Activated naive CD4-positive, alpha-beta T cell treated with anti-CD3 and anti-CD28 coated beads, Interleukin-2, amount 50 U/mL, for 24 hours (primary cell): ENCODE data around the gene TMEM176A.
A peak's percentile ranks its signal among the peaks of the same experiment; 100 is the strongest.

Source experiments
- H3K27ac Mint-ChIP-seq: one replicate; pipeline ENCODE4 v1.8.0; 2021; ENCODE audit warnings: mild to moderate bottlenecking, mixed read lengths
- H3K27me3 Mint-ChIP-seq: one replicate; pipeline ENCODE4 v1.8.0; 2021; ENCODE audit warnings: mixed read lengths
- H3K36me3 Mint-ChIP-seq: one replicate; pipeline ENCODE4 v1.8.0; 2021; ENCODE audit warnings: mixed read lengths
- H3K4me1 Mint-ChIP-seq: one replicate; pipeline ENCODE4 v1.8.0; 2021; ENCODE audit warnings: mixed read lengths
- H3K4me3 Mint-ChIP-seq: one replicate; pipeline ENCODE4 v1.8.0; 2021; ENCODE audit warnings: mild to moderate bottlenecking, mixed read lengths
- H3K9me3 Mint-ChIP-seq: one replicate; pipeline ENCODE4 v1.8.0; 2021; ENCODE audit warnings: mixed read lengths

Gene TMEM176A

GRCh38 chr7:150824379-150825177, 24.0 kb downstream of the TMEM176A start:
- no peaks in the 10 kb centered on the region for H3K4me1 Mint-ChIP-seq
- no peak overlapping the region for H3K4me3 Mint-ChIP-seq
- H3K27ac Mint-ChIP-seq: no peak overlapping the region
- no peaks in the 10 kb centered on the region for H3K9me3 Mint-ChIP-seq
- no peaks in the 10 kb centered on the region for H3K36me3 Mint-ChIP-seq
- peaks cover 3% of the 10 kb centered on the region for H3K27me3 Mint-ChIP-seq

DNA sequence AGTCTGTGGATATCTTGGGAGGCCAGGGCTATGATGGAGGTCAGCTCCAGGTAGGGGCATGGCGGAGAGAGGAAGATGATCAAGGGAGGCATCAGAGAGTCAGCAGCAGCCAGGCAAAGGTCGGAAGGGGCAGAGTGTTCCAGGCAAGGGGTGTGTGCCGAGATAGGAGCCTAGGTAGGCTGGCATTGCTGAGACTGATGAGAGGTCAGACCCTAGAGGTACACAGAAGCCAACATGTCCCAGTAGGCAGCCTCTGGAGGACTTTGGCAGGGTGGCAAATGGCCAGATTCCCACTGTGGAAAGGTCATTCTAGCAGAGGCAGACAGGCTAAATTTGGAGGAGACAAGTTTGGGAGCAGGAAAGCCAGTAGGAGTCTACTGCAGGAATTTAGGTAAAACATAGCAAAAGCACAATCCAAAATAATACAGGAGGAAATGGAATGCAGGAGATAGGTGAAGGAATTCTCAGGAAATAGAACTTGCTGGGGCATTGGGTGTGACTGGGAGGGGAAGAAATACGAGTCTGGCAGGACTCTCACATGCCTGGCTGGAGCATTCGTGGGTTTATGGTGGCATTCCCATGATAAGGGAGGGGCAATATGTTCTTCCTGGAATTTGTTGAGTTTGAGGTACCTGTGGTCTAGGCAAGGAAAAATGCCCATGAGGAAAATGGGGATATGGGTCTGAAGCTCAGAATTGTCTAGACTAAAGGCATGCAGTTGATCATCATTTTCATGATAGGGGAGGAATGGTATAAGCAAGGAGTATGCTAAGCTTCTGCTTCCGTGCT, 25.7 kb downstream of the TMEM176A start:
- Mint-ChIP-seq H3K4me3 (no peak overlapping the region), H3K9me3 (no peaks in the 10 kb centered on the region), H3K27ac (no peak overlapping the region), H3K27me3 (peaks cover 7% of the 10 kb centered on the region), H3K4me1 (no peaks in the 10 kb centered on the region), H3K36me3 (no peaks in the 10 kb centered on the region)

DNA sequence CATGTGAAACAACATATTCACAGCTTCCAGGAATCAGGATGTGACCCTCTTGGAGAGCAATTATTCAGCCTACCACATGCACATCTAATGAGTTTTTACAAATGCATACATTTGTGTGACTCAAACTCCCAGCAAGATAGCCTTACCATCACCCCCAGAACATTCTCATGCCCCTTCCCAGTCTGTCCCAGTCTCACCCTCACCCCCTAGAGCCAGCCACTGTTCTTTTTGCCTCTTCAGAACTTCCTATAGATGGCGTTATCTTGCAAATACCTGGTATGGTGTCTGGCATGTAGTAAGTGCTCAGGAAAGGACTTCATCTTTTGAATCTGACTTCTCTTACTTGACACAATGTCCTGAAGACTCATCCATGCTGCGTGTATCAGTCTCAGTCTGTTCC, 27.8 kb downstream of the TMEM176A start:
- Mint-ChIP-seq H3K9me3 (no peaks in the 10 kb centered on the region), H3K4me3 (no peak overlapping the region), H3K4me1 (no peaks in the 10 kb centered on the region), H3K27me3 (peaks cover 10% of the 10 kb centered on the region), H3K27ac (no peak overlapping the region), H3K36me3 (no peaks in the 10 kb centered on the region)

DNA sequence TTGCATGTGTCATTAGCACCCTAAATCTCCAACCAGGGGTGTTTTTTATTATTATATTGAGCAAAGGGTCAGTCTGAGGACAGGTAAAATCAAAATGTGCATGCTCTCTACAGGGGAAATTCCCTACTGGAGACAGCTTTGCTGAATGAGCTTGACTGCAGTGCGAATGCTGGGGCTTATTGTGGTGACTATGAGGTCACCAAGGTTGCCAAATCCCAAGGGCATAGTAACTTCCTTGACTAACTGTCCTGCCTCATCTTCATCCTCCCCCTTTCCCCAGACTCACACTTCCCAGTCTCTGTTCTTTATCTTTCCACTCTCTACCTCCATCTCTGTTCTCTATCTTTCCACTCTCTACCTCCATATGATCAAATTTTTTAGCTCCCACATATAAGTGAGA, 28.9 kb downstream of the TMEM176A start:
- Mint-ChIP-seq H3K27me3 (peaks cover 10% of the 10 kb centered on the region), H3K27ac (no peak overlapping the region), H3K36me3 (no peaks in the 10 kb centered on the region), H3K4me1 (no peaks in the 10 kb centered on the region), H3K9me3 (no peaks in the 10 kb centered on the region), H3K4me3 (no peak overlapping the region)

- Mint-ChIP-seq H3K9me3 (no peaks in the 10 kb centered on the region), H3K4me1 (no peaks in the 10 kb centered on the region), H3K27me3 (peaks cover 10% of the 10 kb centered on the region), H3K36me3 (no peaks in the 10 kb centered on the region), H3K4me3 (no peak overlapping the region), H3K27ac (no peak overlapping the region)
Measured at GRCh38 chr7:150830937-150831336, 30.4 kb downstream of the TMEM176A start.

GRCh38 chr7:150831851-150832250, 31.3 kb downstream of the TMEM176A start:
- no peak overlapping the region for H3K27ac Mint-ChIP-seq
- H3K36me3 Mint-ChIP-seq: no peaks in the 10 kb centered on the region
- no peaks in the 10 kb centered on the region for H3K9me3 Mint-ChIP-seq
- no peaks in the 10 kb centered on the region for H3K4me1 Mint-ChIP-seq
- peaks cover 10% of the 10 kb centered on the region for H3K27me3 Mint-ChIP-seq
- H3K4me3 Mint-ChIP-seq: no peak overlapping the region

- no peak overlapping the region for H3K4me3 Mint-ChIP-seq
- no peaks in the 10 kb centered on the region for H3K36me3 Mint-ChIP-seq
- no peak overlapping the region for H3K27ac Mint-ChIP-seq
- H3K27me3 Mint-ChIP-seq: peaks cover 10% of the 10 kb centered on the region
- no peaks in the 10 kb centered on the region for H3K9me3 Mint-ChIP-seq
- H3K4me1 Mint-ChIP-seq: no peaks in the 10 kb centered on the region
Measured at GRCh38 chr7:150835019-150835418, 34.5 kb downstream of the TMEM176A start.

- Mint-ChIP-seq H3K4me1 (no peaks in the 10 kb centered on the region), H3K27me3 (peaks cover 8% of the 10 kb centered on the region), H3K4me3 (no peak overlapping the region), H3K27ac (peak overlapping the region; percentile 37), H3K9me3 (no peaks in the 10 kb centered on the region), H3K36me3 (no peaks in the 10 kb centered on the region)
Measured at GRCh38 chr7:150835702-150836280, 35.2 kb downstream of the TMEM176A start.

- H3K4me3 Mint-ChIP-seq: no peak overlapping the region
- H3K4me1 Mint-ChIP-seq: no peaks in the 10 kb centered on the region
- H3K27ac Mint-ChIP-seq: no peak overlapping the region
- no peaks in the 10 kb centered on the region for H3K9me3 Mint-ChIP-seq
- H3K27me3 Mint-ChIP-seq: peaks cover 1% of the 10 kb centered on the region
- no peaks in the 10 kb centered on the region for H3K36me3 Mint-ChIP-seq
Measured at GRCh38 chr7:150838965-150839650, 38.5 kb downstream of the TMEM176A start.

DNA sequence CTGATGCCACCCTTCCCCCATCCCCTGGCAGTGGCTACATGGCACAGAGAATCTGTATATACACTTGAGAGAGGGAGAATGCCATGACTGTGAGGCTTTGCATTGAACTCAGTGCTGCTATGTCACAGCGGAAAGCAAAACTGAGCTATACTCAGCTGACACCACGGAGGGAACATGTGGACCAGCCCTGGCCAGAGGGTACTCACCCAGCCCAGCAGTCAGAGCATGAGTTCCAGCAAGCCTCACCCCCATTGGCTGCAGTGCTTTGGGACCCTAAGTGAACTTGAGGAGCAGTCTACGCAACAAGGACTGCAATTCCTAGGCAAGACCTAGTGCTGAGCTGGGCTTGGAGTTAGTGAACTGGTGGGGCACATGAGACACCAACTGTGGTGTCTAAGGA, 41.4 kb downstream of the TMEM176A start:
- H3K27ac Mint-ChIP-seq: no peak overlapping the region
- H3K36me3 Mint-ChIP-seq: no peaks in the 10 kb centered on the region
- no peaks in the 10 kb centered on the region for H3K27me3 Mint-ChIP-seq
- no peaks in the 10 kb centered on the region for H3K4me1 Mint-ChIP-seq
- H3K9me3 Mint-ChIP-seq: no peaks in the 10 kb centered on the region
- H3K4me3 Mint-ChIP-seq: no peak overlapping the region

GRCh38 chr7:150842716-150843115, 42.1 kb downstream of the TMEM176A start:
- no peak overlapping the region for H3K4me3 Mint-ChIP-seq
- H3K27ac Mint-ChIP-seq: no peak overlapping the region
- H3K36me3 Mint-ChIP-seq: no peaks in the 10 kb centered on the region
- H3K27me3 Mint-ChIP-seq: no peaks in the 10 kb centered on the region
- H3K9me3 Mint-ChIP-seq: no peaks in the 10 kb centered on the region
- H3K4me1 Mint-ChIP-seq: no peaks in the 10 kb centered on the region

DNA sequence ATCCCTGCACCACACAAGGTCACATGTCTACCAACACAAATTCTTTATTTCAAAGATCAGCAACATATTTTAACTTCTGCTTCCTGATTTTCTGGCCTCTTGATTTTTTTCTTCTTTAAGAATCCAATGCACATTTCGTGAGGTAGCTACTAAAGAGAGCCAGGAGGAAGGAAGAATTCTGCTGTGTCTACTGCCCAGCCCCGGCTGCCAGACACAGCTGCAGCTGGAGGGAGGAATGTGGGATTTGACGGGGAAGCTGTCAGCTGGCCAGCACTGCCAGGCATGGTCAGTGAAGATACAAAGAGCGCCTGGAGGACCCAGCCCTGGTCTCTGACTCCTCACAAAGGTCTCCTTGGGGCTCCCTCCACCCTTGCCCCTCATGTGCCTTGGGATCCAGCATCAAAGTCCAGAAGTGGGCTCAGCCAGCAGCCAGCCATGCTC, 44.9 kb downstream of the TMEM176A start:
- Mint-ChIP-seq H3K36me3 (no peaks in the 10 kb centered on the region), H3K27me3 (no peaks in the 10 kb centered on the region), H3K27ac (no peak overlapping the region), H3K9me3 (no peaks in the 10 kb centered on the region), H3K4me1 (no peaks in the 10 kb centered on the region), H3K4me3 (no peak overlapping the region)

DNA sequence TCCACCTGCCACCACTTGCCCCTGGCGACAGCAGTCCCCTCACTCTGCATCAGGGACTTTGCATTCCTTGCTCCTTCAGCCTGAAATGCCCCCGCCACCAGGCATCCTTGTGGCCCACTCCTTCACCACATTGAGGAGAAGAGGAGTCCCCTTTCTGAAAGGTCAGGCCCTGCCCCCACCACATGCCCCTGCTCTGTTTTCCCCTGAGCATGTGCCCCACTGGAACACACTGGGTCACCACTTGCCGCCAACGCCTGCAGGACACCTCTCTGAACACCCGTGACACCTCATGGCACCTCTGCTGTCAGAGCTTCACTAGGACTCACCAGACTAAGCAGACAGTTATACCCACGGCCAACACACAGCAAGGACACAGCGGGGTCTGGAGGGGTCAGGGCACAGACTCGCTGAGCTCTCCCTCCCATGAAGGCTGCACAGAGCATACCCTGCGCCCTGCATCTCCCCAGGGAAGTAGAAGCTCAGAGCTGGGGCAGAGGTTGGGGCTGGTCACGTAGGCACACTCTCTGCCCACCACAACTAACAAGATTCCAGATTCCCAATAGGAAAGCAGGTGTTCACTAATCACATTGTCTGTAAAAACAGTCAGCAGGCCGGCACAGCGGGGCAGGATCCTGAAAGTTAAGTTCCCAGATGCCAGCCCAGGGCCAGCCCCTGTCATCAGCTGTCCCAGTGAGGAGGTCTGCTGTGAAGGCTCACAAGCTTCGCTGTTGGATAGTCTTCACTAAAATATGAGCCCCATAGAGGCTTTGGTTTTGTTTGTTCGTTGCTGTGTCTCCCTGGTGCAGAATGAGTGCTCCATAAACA, 45.9 kb downstream of the TMEM176A start:
- H3K4me1 Mint-ChIP-seq: no peaks in the 10 kb centered on the region

GRCh38 chr7:150847536-150847935, 47.0 kb downstream of the TMEM176A start:
- Mint-ChIP-seq H3K27ac (no peak overlapping the region), H3K36me3 (no peaks in the 10 kb centered on the region)

More for the DNA sequence above, 45.9 kb downstream of the TMEM176A start:
- Mint-ChIP-seq H3K9me3 (no peaks in the 10 kb centered on the region), H3K27me3 (peaks cover 4% of the 10 kb centered on the region), H3K4me3 (no peak overlapping the region), H3K36me3 (no peaks in the 10 kb centered on the region), H3K27ac (no peak overlapping the region)

DNA sequence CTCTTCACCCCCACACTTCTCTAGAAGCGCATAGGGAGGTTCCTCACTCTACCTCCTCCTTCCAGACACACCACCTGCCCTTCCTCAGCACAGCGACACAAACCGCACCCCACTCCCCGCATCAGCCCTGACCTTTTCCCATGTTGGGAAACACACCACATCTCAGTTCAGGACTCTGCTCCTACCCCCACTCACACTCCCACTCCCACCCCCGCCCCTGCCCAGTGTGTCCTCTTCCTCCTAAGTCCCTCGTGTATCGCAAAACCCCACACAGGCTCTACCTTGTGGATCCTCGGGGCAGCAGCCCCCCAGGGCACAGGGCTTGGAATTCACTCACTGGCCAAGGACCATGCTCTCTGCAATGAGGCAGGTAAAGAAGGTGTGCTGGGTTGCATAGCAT, 47.5 kb downstream of the TMEM176A start:
- Mint-ChIP-seq H3K9me3 (no peaks in the 10 kb centered on the region), H3K36me3 (no peaks in the 10 kb centered on the region), H3K27ac (no peak overlapping the region), H3K27me3 (peaks cover 10% of the 10 kb centered on the region), H3K4me3 (no peak overlapping the region), H3K4me1 (no peaks in the 10 kb centered on the region)

More at GRCh38 chr7:150847536-150847935, 47.0 kb downstream of the TMEM176A start:
- no peaks in the 10 kb centered on the region for H3K9me3 Mint-ChIP-seq
- no peak overlapping the region for H3K4me3 Mint-ChIP-seq
- H3K4me1 Mint-ChIP-seq: no peaks in the 10 kb centered on the region
- peaks cover 8% of the 10 kb centered on the region for H3K27me3 Mint-ChIP-seq
